ENCODE results near the gene FBXL15. TPM values are rescaled to one million over a fixed set of nuclear protein-coding genes. Genes with fewer than 3 reads are reported as not detected.
A peak's percentile ranks its signal among the peaks of the same experiment; 100 is the strongest.

The FBXL15 gene
- total and polyA plus RNA-seq, 2 of the 13 experiments (the other 11 are each of a cell fraction or from before 2014, with no cell fraction given): 4.3 to 8.3 TPM

DNA sequence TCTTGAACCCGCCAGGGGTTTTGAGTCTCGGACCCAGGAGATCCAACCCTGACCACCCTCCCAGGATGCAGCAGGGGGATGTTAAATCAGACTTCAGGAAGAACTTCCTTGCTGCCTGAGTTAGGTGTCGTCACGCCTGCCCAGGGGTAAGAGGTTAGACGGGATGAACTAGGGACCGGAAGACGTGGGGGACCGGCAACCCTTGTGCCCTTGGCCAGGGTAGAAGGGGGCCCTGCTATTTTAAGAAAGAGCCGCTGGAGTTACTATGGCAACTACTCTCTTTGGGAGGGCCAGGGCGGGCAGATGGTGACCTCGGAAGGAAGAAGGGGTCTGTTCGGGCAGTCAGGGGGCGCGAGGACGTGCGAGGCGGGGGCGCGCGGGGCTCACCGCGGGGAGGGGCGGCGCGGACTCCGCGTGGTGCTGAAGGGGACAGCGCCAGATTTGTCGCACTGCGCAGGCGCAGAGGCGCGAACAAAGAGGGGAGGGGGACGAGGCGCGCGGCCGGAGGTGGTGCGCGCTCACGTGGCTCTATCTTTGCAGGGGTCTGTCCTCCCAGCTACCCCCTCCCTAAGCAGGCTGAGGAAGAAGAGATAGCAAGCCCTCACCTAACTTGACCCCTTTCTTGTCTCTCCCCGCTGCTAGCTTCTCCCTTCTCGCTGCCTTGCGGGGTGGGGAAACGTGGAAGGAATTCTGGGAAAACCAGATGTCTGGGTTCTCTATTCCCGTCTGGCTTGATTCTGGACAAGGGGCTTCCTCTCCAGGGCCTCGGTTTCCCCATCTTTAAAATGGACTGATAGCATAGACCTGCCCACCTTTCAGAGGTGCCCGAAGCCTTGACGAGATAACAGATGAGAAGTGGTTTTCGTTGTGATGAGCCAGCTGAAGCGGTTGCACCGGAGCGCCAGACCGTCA lies 1.1 kb upstream of the FBXL15 start (continued):
- TF ChIP-seq, protein P1, sequence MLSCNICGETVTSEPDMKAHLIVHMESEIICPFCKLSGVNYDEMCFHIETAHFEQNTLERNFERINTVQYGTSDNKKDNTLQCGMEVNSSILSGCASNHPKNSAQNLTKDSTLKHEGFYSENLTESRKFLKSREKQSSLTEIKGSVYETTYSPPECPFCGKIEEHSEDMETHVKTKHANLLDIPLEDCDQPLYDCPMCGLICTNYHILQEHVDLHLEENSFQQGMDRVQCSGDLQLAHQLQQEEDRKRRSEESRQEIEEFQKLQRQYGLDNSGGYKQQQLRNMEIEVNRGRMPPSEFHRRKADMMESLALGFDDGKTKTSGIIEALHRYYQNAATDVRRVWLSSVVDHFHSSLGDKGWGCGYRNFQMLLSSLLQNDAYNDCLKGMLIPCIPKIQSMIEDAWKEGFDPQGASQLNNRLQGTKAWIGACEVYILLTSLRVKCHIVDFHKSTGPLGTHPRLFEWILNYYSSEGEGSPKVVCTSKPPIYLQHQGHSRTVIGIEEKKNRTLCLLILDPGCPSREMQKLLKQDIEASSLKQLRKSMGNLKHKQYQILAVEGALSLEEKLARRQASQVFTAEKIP (CRISPR knock-in tag; IDR thresholded peaks at IDR 0.05; ENCODE audit: borderline replicate concordance): no peak
- TF ChIP-seq ZNF652 (CRISPR knock-in tag; IDR thresholded peaks at IDR 0.05; ENCODE audit: borderline replicate concordance, low read depth): no peak
- TF ChIP-seq FOXM1 (CRISPR knock-in tag; IDR thresholded peaks at IDR 0.05): peak; percentile 72; the same call in 1 of the 2 replicates
- TF ChIP-seq ZNF282 (IDR thresholded peaks at IDR 0.05; ENCODE audit: partially characterized antibody): no peak
- no peak for TF ChIP-seq ZSCAN22 (CRISPR knock-in tag; IDR thresholded peaks at IDR 0.05)
- TF ChIP-seq, protein P2, sequence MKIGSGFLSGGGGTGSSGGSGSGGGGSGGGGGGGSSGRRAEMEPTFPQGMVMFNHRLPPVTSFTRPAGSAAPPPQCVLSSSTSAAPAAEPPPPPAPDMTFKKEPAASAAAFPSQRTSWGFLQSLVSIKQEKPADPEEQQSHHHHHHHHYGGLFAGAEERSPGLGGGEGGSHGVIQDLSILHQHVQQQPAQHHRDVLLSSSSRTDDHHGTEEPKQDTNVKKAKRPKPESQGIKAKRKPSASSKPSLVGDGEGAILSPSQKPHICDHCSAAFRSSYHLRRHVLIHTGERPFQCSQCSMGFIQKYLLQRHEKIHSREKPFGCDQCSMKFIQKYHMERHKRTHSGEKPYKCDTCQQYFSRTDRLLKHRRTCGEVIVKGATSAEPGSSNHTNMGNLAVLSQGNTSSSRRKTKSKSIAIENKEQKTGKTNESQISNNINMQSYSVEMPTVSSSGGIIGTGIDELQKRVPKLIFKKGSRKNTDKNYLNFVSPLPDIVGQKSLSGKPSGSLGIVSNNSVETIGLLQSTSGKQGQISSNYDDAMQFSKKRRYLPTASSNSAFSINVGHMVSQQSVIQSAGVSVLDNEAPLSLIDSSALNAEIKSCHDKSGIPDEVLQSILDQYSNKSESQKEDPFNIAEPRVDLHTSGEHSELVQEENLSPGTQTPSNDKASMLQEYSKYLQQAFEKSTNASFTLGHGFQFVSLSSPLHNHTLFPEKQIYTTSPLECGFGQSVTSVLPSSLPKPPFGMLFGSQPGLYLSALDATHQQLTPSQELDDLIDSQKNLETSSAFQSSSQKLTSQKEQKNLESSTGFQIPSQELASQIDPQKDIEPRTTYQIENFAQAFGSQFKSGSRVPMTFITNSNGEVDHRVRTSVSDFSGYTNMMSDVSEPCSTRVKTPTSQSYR (CRISPR knock-in tag; IDR thresholded peaks at IDR 0.05; ENCODE audit: borderline replicate concordance): peak; percentile 15; the same call in 1 of the 2 replicates
- no peak for TF ChIP-seq NFYB (CRISPR knock-in tag; IDR thresholded peaks at IDR 0.05)
- TF ChIP-seq ZNF274 (CRISPR knock-in tag; IDR thresholded peaks at IDR 0.05): no peak
- TF ChIP-seq MIXL1 (CRISPR knock-in tag; IDR thresholded peaks at IDR 0.05): no peak
- no peak for TF ChIP-seq STAT5B (CRISPR knock-in tag; IDR thresholded peaks at IDR 0.05)
- TF ChIP-seq, protein P3, sequence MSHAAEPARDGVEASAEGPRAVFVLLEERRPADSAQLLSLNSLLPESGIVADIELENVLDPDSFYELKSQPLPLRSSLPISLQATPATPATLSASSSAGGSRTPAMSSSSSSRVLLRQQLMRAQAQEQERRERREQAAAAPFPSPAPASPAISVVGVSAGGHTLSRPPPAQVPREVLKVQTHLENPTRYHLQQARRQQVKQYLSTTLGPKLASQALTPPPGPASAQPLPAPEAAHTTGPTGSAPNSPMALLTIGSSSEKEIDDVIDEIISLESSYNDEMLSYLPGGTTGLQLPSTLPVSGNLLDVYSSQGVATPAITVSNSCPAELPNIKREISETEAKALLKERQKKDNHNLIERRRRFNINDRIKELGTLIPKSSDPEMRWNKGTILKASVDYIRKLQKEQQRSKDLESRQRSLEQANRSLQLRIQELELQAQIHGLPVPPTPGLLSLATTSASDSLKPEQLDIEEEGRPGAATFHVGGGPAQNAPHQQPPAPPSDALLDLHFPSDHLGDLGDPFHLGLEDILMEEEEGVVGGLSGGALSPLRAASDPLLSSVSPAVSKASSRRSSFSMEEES (CRISPR knock-in tag; IDR thresholded peaks at IDR 0.05): 0 out of 2 replicates have a peak, but pooled peaks have one; percentile 26
- no peak for TF ChIP-seq ZNF180 (CRISPR knock-in tag; IDR thresholded peaks at IDR 0.05; ENCODE audit: borderline replicate concordance, low read depth)
- TF ChIP-seq SUZ12 (IDR thresholded peaks at IDR 0.05; ENCODE audit: low read depth, low read length): no peak
- TF ChIP-seq, protein P4, sequence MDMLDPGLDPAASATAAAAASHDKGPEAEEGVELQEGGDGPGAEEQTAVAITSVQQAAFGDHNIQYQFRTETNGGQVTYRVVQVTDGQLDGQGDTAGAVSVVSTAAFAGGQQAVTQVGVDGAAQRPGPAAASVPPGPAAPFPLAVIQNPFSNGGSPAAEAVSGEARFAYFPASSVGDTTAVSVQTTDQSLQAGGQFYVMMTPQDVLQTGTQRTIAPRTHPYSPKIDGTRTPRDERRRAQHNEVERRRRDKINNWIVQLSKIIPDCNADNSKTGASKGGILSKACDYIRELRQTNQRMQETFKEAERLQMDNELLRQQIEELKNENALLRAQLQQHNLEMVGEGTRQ (IDR thresholded peaks at IDR 0.05; ENCODE audit: low read depth, low read length): no peak
- TF ChIP-seq, protein P4 (CRISPR knock-in tag; IDR thresholded peaks at IDR 0.05; ENCODE audit: borderline replicate concordance): no peak; the same call in 1 of the 2 replicates
- TF ChIP-seq DPF2 (CRISPR knock-in tag; IDR thresholded peaks at IDR 0.05; ENCODE audit: borderline replicate concordance, low read depth): no peak
- TF ChIP-seq, protein P5, sequence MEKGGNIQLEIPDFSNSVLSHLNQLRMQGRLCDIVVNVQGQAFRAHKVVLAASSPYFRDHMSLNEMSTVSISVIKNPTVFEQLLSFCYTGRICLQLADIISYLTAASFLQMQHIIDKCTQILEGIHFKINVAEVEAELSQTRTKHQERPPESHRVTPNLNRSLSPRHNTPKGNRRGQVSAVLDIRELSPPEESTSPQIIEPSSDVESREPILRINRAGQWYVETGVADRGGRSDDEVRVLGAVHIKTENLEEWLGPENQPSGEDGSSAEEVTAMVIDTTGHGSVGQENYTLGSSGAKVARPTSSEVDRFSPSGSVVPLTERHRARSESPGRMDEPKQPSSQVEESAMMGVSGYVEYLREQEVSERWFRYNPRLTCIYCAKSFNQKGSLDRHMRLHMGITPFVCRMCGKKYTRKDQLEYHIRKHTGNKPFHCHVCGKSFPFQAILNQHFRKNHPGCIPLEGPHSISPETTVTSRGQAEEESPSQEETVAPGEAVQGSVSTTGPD (CRISPR knock-in tag; IDR thresholded peaks at IDR 0.05): no peak

Measured in HepG2 (cell line).